Measurements from ENCODE around the gene PLEKHA6. TPM values are rescaled to one million over a fixed set of nuclear protein-coding genes. Genes with fewer than 3 reads are reported as not detected.

PLEKHA6 gene
- total RNA-seq, 1 donor from 2014 or later: 15.4 TPM

DNA sequence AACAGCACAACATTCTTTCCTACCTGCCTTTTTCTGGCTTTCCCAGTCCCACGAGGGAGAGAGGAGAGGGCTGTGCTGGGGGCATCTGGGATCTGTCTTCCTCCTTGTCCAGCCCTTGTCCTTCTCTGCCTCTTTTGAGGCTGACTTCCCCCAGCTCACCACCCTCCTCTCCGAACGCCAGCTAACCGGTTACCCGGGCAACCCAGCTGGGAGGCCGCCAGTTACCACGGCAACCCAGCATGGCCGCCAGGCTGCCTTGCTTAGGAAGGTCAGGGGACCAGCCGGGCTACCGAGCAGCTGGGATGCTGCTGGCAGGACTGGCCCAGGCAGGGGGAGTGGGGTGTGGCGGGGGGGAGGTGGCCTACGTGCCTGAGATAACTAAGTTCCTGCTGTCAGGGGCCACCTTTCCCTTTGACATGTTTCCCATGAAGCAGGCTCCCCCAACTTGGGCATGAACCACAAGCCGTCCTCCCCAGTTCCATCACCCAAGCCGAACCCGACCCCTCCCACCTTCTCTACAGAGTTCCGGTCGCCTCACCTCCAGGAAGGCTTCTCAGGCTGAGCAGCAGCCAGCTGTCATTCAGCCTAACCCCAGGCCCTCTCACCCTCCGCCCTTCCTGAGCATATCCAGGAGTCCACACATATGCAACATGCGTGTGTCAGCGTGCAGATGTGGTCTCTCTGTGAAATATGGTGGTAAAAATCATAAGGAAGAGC lies 8.7 kb downstream of the PLEKHA6 start:
- H3K4me3 ChIP-seq (ENCODE audit: low read depth, low read length): no peak overlapping the region

GRCh38 chr1:204350312-204350711 lies 9.4 kb downstream of the PLEKHA6 start:
- TF ChIP-seq, protein P1, sequence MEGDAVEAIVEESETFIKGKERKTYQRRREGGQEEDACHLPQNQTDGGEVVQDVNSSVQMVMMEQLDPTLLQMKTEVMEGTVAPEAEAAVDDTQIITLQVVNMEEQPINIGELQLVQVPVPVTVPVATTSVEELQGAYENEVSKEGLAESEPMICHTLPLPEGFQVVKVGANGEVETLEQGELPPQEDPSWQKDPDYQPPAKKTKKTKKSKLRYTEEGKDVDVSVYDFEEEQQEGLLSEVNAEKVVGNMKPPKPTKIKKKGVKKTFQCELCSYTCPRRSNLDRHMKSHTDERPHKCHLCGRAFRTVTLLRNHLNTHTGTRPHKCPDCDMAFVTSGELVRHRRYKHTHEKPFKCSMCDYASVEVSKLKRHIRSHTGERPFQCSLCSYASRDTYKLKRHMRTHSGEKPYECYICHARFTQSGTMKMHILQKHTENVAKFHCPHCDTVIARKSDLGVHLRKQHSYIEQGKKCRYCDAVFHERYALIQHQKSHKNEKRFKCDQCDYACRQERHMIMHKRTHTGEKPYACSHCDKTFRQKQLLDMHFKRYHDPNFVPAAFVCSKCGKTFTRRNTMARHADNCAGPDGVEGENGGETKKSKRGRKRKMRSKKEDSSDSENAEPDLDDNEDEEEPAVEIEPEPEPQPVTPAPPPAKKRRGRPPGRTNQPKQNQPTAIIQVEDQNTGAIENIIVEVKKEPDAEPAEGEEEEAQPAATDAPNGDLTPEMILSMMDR (IDR thresholded peaks at IDR 0.05; ENCODE audit: insufficient read depth, low read length, poor library complexity, severe bottlenecking): no peak
- DNase-seq (ENCODE audit: low read depth): no peak
- no peak overlapping the region for H3K4me3 ChIP-seq (ENCODE audit: low read depth, low read length)
- no peaks in the 10 kb centered on the region for H3K36me3 ChIP-seq (ENCODE audit: control insufficient read depth, insufficient read depth, low read length)
- H3K27me3 ChIP-seq (ENCODE audit: control insufficient read depth, insufficient read depth, low read length): no peaks in the 10 kb centered on the region

More for the DNA sequence above, 8.7 kb downstream of the PLEKHA6 start:
- TF ChIP-seq, protein P1 (IDR thresholded peaks at IDR 0.05; ENCODE audit: insufficient read depth, low read length, poor library complexity, severe bottlenecking): no peak
- Histone ChIP-seq H3K36me3 (ENCODE audit: control insufficient read depth, insufficient read depth, low read length) (no peaks in the 10 kb centered on the region), H3K27me3 (ENCODE audit: control insufficient read depth, insufficient read depth, low read length) (no peaks in the 10 kb centered on the region)
- DNase-seq (ENCODE audit: low read depth): no peak

- no peak overlapping the region for H3K4me3 ChIP-seq (ENCODE audit: low read depth, low read length)
- DNase-seq (ENCODE audit: low read depth): no peak
- H3K27me3 ChIP-seq (ENCODE audit: control insufficient read depth, insufficient read depth, low read length): no peaks in the 10 kb centered on the region
- TF ChIP-seq, protein P1 (IDR thresholded peaks at IDR 0.05; ENCODE audit: insufficient read depth, low read length, poor library complexity, severe bottlenecking): no peak
- H3K36me3 ChIP-seq (ENCODE audit: control insufficient read depth, insufficient read depth, low read length): no peaks in the 10 kb centered on the region
Observed at GRCh38 chr1:204349602-204350001, 10.1 kb downstream of the PLEKHA6 start.

- Histone ChIP-seq H3K27me3 (ENCODE audit: control insufficient read depth, insufficient read depth, low read length) (no peaks in the 10 kb centered on the region), H3K4me3 (ENCODE audit: low read depth, low read length) (no peak overlapping the region), H3K36me3 (ENCODE audit: control insufficient read depth, insufficient read depth, low read length) (no peaks in the 10 kb centered on the region)
- no peak for DNase-seq (ENCODE audit: low read depth)
- TF ChIP-seq, protein P1 (IDR thresholded peaks at IDR 0.05; ENCODE audit: insufficient read depth, low read length, poor library complexity, severe bottlenecking): no peak
Observed at GRCh38 chr1:204348722-204349121, 11.0 kb downstream of the PLEKHA6 start.

GRCh38 chr1:204348242-204348641 lies 11.5 kb downstream of the PLEKHA6 start:
- no peaks in the 10 kb centered on the region for H3K27me3 ChIP-seq (ENCODE audit: control insufficient read depth, insufficient read depth, low read length)
- H3K36me3 ChIP-seq (ENCODE audit: control insufficient read depth, insufficient read depth, low read length): no peaks in the 10 kb centered on the region
- TF ChIP-seq, protein P1 (IDR thresholded peaks at IDR 0.05; ENCODE audit: insufficient read depth, low read length, poor library complexity, severe bottlenecking): no peak
- no peak overlapping the region for H3K4me3 ChIP-seq (ENCODE audit: low read depth, low read length)
- DNase-seq (ENCODE audit: low read depth): no peak

All from kidney epithelial cell (primary cell).